Subcutaneous abdominal adipose tissue (tissue), 5 donors: Measurements from ENCODE around the gene RABGAP1L.

Experiments
- H3K27ac ChIP-seq: one replicate; pipeline ENCODE4 v1.7.0; 2013; ENCODE audit warnings: low read depth, mild to moderate bottlenecking, inconsistent platforms, low read length, moderate library complexity
- H3K27me3 ChIP-seq, 5 donors: one replicate each; pipeline ENCODE4 v1.7.0; 2013; ENCODE audit warnings: low read length in 5 of 5, inconsistent platforms in 1 of 5; ENCODE audit not compliant: control insufficient read depth in 5 of 5, insufficient read depth in 4 of 5
- H3K36me3 ChIP-seq, 5 donors: one replicate each; pipeline ENCODE4 v1.7.0; 2013; ENCODE audit warnings: low read length in 5 of 5; ENCODE audit not compliant: control insufficient read depth in 5 of 5, insufficient read depth in 5 of 5
- H3K4me1 ChIP-seq, 5 donors: one replicate each; pipeline ENCODE4 v1.7.0; 2013; ENCODE audit warnings: low read length in 5 of 5, mild to moderate bottlenecking in 3 of 5, moderate library complexity in 1 of 5; ENCODE audit not compliant: control insufficient read depth in 5 of 5, insufficient read depth in 5 of 5
- H3K4me3 ChIP-seq, 5 donors: one replicate each; pipeline ENCODE4 v1.7.0; 2013; ENCODE audit warnings: low read length in 5 of 5, low read depth in 1 of 5
- H3K9ac ChIP-seq, 5 donors: one replicate each; pipeline ENCODE4 v1.7.0; 2013; ENCODE audit warnings: low read length in 5 of 5, mild to moderate bottlenecking in 4 of 5, moderate library complexity in 3 of 5
- H3K9me3 ChIP-seq, 5 donors: one replicate each; pipeline ENCODE4 v1.7.0; 2013; ENCODE audit warnings: low read length in 5 of 5; ENCODE audit not compliant: control insufficient read depth in 5 of 5
- donor health status: healthy.
- donor health status: healthy.
- donor health status: healthy.
- donor health status: healthy.
- donor health status: healthy.

Gene RABGAP1L

DNA sequence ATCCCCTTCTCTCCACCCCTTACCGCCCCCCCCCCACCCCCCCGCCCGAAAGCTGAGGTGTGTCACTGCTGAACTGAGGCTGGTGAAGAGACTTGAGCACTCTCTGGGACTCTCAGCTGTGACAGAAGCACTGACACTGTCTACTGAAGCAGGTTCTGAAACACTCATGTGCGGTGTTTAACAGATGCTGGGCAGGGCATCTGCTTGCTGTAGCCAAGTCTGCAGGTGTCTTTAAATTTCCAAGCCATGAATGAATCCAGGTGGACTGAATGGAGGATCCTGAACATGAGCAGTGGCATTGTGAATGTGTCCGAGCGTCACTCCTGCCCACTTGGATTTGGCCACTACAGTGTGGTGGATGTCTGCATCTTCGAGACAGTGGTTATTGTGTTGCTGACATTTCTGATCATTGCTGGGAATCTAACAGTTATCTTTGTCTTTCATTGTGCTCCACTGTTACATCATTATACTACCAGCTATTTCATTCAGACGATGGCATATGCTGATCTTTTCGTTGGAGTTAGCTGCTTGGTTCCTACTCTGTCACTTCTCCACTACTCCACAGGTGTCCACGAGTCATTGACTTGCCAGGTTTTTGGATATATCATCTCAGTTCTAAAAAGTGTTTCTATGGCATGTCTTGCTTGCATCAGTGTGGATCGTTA, 288.7 kb downstream of the RABGAP1L start, which contains the start of gene GPR52:
Gene GPR52, plus strand, starts transcription at position 99 of the 665 bp plus-strand sequence. Its CDS starts 148 bp downstream, at position 247.
- no peak within 1 kb of the TSS for H3K27ac ChIP-seq
- H3K9me3 ChIP-seq: peaks cover 0 to 3% (median 0%) of the 10 kb centered on the region in 5 donors
- no peak within 1 kb of the TSS for H3K9ac ChIP-seq
- H3K4me1 ChIP-seq: peaks cover 0 to 11% (median 6%) of the 10 kb centered on the region in 5 donors
- no peaks in the 10 kb centered on the region for H3K27me3 ChIP-seq
- no peaks in the 10 kb centered on the region for H3K36me3 ChIP-seq
- H3K4me3 ChIP-seq: no peak within 1 kb of the TSS

DNA sequence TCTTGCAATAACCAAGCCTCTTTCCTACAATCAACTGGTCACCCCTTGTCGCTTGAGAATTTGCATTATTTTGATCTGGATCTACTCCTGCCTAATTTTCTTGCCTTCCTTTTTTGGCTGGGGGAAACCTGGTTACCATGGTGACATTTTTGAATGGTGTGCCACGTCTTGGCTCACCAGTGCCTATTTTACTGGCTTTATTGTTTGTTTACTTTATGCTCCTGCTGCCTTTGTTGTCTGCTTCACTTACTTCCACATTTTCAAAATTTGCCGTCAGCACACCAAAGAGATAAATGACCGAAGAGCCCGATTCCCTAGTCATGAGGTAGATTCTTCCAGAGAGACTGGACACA, 289.2 kb downstream of the RABGAP1L start:
- H3K9ac ChIP-seq: no peak overlapping the region
- H3K4me3 ChIP-seq: no peak overlapping the region
- H3K27me3 ChIP-seq: no peaks in the 10 kb centered on the region
- peaks cover 0 to 3% (median 0%) of the 10 kb centered on the region in 5 donors for H3K9me3 ChIP-seq
- no peaks in the 10 kb centered on the region for H3K36me3 ChIP-seq
- H3K4me1 ChIP-seq: peaks cover 0 to 11% (median 6%) of the 10 kb centered on the region in 5 donors
- H3K27ac ChIP-seq: no peak overlapping the region

DNA sequence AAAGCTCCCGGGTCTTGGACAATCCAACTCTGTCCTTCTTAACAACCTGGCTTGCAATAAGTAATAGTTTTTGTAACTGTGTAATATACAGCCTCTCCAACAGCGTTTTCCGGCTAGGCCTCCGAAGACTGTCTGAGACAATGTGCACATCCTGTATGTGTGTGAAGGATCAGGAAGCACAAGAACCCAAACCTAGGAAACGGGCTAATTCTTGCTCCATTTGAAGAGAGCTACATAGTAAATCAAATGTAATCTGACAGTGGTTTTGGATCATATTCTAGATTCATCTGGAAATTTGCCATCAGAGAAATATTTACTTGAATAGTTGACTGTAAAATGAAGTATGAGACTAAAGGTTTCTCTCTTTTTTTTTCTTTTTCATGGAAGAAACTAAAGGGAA, 289.7 kb downstream of the RABGAP1L start:
- H3K27me3 ChIP-seq: no peaks in the 10 kb centered on the region
- H3K27ac ChIP-seq: no peak overlapping the region
- H3K9ac ChIP-seq: no peak overlapping the region
- H3K9me3 ChIP-seq: peaks cover 0 to 3% (median 0%) of the 10 kb centered on the region in 5 donors
- H3K36me3 ChIP-seq: no peaks in the 10 kb centered on the region
- no peak overlapping the region for H3K4me3 ChIP-seq
- H3K4me1 ChIP-seq: peaks cover 0 to 11% (median 6%) of the 10 kb centered on the region in 5 donors

DNA sequence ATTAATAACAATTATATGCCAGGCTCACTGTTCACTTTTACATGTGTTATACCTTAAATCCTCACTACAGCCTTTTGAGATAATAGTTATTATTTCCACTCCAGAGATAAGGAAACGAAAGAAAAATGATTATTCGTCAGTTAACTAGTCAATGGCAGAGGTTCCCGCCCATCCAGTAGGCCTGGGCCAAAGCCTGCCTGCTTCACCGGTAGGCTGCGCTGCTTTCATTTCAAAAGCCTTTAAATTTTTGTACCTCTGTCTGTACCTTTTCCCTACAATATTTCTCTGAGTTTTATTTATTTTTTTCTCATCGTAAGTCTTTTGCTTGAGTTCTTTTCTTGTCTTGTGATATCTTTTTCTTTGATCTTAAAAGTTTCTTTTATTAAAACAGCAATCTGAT, 292.1 kb downstream of the RABGAP1L start:
- H3K9ac ChIP-seq: no peak overlapping the region
- no peaks in the 10 kb centered on the region for H3K36me3 ChIP-seq
- H3K27me3 ChIP-seq: no peaks in the 10 kb centered on the region
- no peak overlapping the region for H3K27ac ChIP-seq
- H3K4me1 ChIP-seq: peaks cover 0 to 11% (median 6%) of the 10 kb centered on the region in 5 donors
- H3K9me3 ChIP-seq: peaks cover 0 to 3% (median 0%) of the 10 kb centered on the region in 5 donors
- no peak overlapping the region for H3K4me3 ChIP-seq

DNA sequence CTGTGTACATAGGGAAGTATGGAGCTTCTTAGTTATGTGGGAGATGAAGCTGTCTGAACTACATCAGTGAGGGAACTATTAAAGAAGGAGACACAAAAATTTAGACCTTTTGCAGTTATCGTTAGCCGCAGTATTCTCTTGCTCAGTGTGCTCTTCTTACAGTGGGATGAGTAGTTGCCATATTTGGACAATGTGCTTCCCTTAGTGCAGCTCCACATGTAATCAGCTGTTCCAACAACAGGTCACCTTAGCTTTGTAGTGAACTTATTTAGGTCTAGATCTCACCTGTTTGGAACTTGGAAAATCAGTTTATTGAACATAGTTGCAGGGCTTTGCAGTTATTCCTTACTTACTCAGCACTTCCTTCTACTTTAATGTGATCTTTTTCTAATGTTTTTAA, 306.5 kb downstream of the RABGAP1L start:
- Histone ChIP-seq H3K4me3 (no peak overlapping the region), H3K9ac (no peak overlapping the region), H3K27ac (no peak overlapping the region), H3K27me3 (no peaks in the 10 kb centered on the region), H3K36me3 (no peaks in the 10 kb centered on the region), H3K4me1 (no peaks in the 10 kb centered on the region), H3K9me3 (no peaks in the 10 kb centered on the region)

DNA sequence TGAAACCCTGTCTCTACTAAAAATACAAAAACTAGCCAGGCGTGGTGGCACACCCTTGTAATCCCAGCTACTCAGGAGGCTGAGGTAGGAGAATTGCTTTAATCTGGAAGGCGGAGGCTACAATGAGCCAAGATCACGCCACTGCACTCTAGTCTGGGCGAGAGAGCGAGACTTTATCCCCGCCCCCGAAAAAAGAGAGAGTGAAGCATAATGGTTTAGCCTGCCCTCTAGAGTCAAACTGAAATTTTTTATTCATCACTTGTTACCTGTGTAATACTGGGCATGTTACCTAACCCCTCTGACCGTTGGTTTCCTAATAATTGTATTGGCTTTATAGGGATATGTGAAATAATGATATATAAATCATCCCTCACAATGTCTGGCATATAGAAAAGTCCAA, 307.3 kb downstream of the RABGAP1L start:
- H3K4me3 ChIP-seq: no peak overlapping the region
- H3K4me1 ChIP-seq: no peaks in the 10 kb centered on the region

DNA sequence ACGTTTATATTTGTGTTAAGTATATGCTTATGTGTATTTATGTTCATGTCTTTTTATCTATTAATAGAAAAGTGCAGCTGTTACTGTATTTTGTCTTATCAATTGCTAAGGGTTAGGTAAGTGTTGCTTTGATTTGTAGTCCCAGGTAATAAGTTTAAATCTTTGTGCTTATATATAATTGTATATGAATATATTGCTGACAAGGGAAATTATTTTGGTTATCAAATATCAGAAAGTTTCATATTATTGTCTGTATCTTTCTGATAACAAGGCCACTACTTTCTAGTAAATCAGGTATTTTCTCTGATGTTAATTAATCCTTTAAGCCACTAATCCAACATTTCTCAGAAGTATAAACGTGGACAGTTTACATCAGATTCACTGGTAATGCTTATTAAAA, 309.7 kb downstream of the RABGAP1L start:
- no peaks in the 10 kb centered on the region for H3K9me3 ChIP-seq
- no peak overlapping the region for H3K27ac ChIP-seq
- peaks cover 0 to 5% (median 0%) of the 10 kb centered on the region in 5 donors for H3K4me1 ChIP-seq
- no peak overlapping the region for H3K4me3 ChIP-seq
- no peak overlapping the region for H3K9ac ChIP-seq
- no peaks in the 10 kb centered on the region for H3K27me3 ChIP-seq
- H3K36me3 ChIP-seq: no peaks in the 10 kb centered on the region

More for the DNA sequence above, 307.3 kb downstream of the RABGAP1L start:
- H3K36me3 ChIP-seq: no peaks in the 10 kb centered on the region
- H3K27ac ChIP-seq: no peak overlapping the region
- H3K9ac ChIP-seq: no peak overlapping the region
- H3K9me3 ChIP-seq: no peaks in the 10 kb centered on the region
- H3K27me3 ChIP-seq: no peaks in the 10 kb centered on the region

DNA sequence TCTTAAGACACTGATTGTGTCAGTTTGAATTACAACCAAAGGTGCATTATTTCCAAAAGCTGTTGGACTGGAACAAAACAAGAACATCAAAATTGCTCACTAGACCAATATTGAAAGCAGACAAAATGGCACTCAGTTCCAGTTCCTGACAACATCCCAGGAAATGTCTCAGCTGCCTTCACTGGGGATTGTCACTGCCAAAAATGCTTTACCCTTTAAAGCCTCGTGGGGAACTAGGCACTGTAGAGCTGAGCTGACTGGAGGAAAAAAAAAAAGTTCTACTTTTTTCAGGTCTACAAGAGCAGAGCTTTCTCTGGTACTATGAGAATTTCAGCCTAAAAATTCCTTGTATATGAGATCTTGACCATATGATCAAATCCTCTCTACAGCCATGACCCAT, 310.4 kb downstream of the RABGAP1L start:
- Histone ChIP-seq H3K27me3 (no peaks in the 10 kb centered on the region), H3K36me3 (no peaks in the 10 kb centered on the region), H3K4me1 (peaks cover 0 to 5% (median 0%) of the 10 kb centered on the region in 5 donors), H3K27ac (no peak overlapping the region), H3K9me3 (no peaks in the 10 kb centered on the region), H3K4me3 (no peak overlapping the region), H3K9ac (no peak overlapping the region)

DNA sequence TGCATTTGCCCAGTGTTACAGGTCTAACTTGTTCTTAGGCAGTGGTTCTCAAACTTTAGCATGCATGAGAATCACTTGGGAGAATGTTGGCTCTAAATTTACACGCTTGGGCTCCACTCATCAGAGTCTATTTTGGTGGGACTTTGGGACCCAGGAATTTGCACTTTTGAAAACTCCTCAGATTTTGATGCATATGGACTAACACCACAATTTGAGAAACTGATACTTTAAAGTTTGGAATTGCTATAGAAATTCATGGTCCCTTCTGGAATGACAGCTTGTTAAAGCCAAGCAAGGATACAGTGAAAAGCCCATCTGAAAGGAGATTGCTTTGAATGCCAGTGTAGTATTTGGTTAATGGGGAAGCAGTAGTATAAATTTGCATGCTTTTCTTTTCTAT, 320.0 kb downstream of the RABGAP1L start:
- no peaks in the 10 kb centered on the region for H3K4me1 ChIP-seq
- no peak overlapping the region for H3K27ac ChIP-seq
- peaks cover 0 to 2% (median 0%) of the 10 kb centered on the region in 5 donors for H3K9me3 ChIP-seq
- H3K27me3 ChIP-seq: no peaks in the 10 kb centered on the region
- no peaks in the 10 kb centered on the region for H3K36me3 ChIP-seq
- no peak overlapping the region for H3K4me3 ChIP-seq
- no peak overlapping the region for H3K9ac ChIP-seq

DNA sequence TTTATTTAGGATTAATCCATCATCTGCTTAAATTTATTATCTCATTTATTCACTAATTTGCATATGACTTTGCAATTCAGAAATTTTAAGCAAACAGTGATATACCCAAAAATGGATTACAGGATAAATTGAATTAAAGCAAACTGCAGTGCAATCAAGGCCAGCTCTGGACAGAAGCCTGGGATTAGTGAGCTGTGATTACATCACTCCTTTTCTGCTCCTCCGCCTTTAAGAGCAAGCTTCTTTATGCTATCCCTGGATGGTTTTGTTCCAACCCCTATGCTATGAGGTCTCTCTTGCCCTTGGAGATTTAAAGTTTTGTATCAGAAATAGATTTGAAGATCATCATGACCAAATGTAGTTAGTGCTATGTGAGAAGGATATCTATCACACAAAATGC, 321.0 kb downstream of the RABGAP1L start:
- no peaks in the 10 kb centered on the region for H3K27me3 ChIP-seq
- no peak overlapping the region for H3K9ac ChIP-seq
- H3K4me1 ChIP-seq: no peaks in the 10 kb centered on the region
- no peak overlapping the region for H3K27ac ChIP-seq
- peaks cover 0 to 2% (median 0%) of the 10 kb centered on the region in 5 donors for H3K9me3 ChIP-seq
- H3K36me3 ChIP-seq: no peaks in the 10 kb centered on the region
- H3K4me3 ChIP-seq: no peak overlapping the region
